Limb (tissue), 2 donors: ENCODE results near the gene ARPC4.
"Not testable (repeated sequence)": the region's sequence is repeated elsewhere in the genome, so short reads cannot be mapped to it uniquely, and the experiment has no call there.

Source experiments
- DNase-seq, 2 donors: peaks; one replicate each; pipeline ENCODE4 v3.0.0-alpha.2; 2016; ENCODE audit errors: extremely low spot score in 2 of 2

Gene ARPC4

DNA sequence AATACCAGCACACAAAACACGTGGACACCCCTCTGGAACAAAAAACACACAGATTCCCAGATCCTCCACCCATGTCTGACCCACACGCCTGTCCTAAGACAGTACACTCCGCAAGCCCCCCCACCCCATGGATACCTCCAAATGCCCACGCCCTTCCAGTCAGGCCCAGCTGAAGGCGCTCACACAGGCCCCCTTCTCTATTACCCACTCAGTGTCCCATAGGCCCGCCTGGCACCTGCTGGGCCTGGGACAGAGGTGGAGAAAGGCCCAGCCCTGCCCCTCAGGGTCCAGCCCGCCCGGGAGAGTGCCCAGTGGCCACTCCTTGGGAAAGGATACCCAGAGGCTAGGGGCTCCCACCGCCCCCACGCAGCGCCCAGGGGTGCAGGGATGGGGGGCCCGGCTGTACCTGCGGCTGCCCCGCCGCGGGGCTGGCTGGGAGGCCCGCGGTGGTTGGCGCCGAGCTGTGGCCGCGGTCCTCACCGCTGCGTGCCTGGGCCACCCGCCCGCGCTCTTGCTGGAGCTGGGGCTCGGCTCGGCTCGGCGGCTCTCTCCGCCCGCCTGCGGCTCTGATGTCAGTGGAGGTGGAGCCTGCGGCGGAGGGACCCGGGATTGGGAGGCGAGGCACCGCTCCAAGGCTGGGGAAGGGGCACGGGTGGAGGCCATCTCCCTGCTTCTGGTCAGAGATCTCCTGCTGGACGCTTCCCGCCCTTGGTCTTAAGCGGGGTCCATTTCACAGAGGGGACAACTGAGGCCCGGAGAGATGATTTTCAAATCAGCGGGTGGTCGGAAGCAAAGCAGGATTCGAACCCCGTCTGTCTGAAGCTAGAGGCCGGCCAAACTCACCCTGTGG, 23.2 kb upstream of the ARPC4 start, which contains the start of gene CAMK1:
Gene CAMK1 (minus strand): TSS at position 522 of the 850 bp plus-strand sequence. CDS start 2,198 bp downstream, outside the sequence.
- peak; percentile 70 to 87 for DNase-seq

DNA sequence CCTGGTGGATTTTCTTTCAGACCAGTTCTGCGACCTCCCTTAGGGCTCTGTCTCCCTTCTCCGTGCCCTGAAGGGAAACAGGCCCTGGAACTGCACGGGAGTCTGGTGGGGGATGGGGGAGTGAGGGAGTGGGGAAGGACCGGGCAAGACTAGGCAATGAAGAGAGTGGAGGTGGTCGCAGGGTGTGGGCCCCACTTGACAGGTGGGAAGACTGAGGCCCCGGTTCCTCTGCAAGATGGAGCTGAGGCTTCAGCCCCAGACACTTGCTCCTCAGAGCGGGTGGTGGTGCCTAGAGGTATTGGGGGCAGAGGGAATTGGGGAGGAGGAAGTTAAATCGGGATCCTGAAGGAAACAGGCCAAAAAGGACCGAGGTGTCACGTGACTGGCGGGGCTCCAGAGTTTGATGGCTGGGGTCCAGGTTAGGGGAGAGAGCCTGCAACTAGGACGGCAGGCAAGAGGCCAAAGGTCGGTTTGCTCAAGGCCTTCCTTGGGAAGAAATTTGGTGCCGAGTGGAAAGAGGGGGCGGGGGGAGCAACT, 22.5 kb upstream of the ARPC4 start:
- peak; percentile 46 to 77 for DNase-seq

DNA sequence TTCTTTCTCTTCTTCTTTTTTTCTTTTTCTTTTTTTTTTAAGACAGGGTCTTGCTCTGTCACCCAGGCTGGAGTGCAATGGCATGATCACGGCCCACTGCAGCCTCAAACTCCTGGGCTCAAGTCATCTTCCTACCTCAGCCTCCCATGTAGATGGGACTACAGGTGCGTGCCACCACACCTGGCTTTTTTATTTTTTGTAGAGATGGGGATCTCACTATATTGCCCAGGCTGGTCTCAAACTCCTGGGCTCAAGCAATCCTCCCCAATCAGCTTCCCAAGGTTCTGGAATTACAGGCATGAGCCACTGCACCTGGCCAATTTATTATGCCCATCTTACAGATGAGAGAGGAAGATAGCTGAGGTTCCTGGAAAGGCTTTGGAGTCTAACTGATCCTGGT, 21.9 kb upstream of the ARPC4 start:
- not testable (repeated sequence) for DNase-seq

DNA sequence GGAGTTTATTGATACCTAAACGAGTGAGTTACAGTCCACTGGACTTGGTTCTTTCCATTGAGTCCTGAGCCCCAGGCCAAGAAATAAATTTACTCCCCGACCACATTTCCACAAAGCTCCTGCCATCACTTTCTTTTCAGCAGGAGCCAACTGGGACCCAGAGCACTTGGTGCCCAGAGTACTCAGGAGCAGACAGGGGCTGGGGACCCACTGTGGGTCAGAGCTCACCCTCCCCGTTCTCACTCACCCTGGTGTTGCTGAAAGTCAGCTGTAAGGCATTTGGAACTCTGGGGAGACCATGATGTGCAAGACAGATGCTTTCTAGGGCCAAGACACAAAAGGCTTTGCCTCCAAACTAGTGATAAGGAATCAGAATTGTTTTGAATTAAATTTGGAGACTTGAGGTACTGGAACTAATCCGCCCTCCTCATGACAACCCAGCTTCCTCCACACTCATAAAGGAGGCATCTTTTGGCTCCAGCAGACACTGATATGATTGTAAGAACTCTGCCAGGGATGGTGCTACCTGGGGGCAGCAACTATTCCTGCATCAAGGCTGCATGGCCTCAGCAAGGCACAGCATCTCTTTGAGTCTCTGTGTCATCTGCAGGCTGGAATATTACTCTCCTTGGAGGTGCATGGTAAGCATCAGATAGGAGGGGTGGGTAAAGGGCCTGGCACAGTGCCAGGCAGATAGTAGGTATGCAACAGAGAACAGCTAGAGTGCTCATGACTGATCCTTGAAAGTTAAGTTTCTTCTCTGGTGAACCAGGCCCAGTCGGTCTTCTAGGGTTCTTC, 15.8 kb upstream of the ARPC4 start:
- DNase-seq, result no peak

DNA sequence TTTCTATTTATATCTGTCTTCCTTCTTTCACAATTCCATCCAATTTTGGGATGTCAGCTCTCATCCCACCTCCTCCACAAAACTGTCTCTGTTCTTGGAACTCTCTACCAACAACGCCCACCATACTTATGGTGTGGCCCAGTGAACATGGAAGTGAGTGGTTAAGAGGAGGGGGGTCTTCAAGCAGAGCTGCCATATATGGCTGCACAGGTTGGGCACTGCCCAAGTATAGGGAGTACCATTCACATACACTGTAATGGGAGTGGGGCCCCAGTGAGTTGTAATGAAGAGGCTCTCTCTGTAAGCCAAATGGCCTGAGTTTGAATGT, 15.2 kb upstream of the ARPC4 start:
- no peak for DNase-seq

DNA sequence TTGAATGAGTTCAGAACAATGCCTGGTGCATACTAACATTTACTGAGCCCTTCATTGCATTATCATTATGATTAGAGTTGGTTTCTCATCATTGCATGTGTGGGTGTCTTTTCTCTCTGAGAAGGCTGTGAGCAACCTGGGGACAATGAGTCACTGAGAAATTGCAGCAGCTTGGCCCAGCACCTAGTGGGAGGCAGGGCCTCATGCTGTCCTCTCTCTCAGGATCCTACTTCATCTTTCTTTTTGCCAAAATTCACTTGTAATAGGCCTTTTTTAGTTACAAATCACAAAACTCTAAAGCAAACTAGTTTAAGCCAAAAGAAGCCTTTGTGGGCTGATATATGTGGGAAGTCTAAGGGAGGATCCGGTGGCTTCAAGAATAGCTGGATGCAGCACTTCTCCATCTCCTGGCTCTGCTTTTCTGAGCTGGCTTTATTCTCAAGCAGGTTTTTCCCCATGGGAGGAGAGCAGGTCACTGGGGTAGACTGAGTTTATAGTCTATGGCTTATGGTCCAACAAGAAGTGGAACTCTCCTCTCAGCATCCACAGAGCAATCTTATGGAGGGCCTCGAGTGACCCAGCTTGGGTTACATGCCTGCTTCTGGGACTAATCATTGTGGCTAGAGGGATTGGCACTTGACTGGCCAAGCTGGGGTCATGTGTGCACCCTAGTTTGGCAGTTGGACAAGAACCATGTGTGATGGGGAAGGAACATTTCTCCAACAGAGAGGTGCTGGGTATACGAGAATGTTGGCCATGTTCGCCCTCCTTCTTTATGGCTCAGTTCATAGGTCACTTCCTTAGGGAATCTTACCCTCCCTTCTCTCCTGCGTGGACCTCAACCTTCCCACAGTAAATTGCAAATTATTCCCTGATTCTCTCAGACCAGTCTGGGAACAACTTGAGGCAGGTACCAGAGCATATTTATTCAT, 14.5 kb upstream of the ARPC4 start:
- no peak for DNase-seq

DNA sequence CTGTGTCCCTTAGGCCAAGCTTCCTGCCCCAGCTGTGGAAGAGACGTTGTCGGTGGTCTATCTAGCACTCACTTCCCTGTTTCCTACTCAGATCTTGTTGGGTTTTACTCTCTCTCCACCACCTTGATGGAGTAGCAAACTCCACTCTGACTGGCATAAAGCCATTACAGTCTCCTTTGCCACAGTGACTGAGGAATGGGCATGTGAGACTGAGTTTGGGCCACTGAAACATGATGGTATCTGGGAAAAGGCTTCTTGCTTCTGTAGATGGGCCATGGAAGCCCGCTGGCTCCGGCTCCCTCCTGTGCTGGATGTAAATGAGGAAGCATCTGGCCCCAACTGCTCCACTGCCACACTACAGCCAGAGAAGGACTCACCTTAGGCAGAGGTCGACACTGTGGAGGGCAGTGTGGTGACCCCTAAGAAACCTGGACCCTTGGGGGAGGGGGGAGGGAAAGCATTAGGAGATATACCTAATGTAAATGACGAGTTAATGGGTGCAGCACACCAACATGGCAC, 13.7 kb upstream of the ARPC4 start:
- DNase-seq, result no peak

DNA sequence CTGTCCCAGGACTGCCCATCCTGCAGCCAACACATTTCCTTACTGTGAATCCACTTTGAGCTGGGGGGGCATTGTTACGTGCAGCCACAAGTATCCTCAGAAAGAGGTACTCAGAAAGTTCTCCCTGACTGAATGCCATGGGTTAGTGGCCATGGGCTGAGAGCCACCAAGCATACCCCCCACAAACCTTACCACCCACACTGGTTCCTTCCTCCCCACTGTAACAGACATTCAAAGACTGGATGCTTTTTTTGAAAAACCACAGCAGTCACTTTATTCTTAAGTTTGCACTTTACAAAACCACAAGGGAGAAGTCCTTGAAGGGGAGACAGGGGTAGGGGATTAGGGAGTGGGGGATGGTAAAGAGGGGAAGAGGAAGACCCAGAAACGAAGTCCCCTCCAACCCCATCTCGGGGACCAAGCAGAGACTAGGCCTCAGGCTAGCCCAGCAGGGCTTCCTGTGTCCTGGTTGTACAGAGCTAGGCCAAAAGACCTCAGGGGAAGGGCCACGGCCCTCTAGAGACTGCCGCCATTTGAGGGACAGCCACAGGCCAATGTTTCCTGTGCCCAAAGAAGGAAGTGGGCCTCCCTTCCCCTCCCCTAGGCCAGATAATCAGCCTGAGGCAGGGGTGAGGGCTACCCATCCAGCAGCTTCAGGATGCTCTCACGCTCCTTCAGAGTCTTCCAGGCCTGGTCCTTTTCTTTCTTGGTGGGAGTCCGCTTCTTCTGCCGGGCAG, 13.0 kb upstream of the ARPC4 start:
- no peak for DNase-seq

DNA sequence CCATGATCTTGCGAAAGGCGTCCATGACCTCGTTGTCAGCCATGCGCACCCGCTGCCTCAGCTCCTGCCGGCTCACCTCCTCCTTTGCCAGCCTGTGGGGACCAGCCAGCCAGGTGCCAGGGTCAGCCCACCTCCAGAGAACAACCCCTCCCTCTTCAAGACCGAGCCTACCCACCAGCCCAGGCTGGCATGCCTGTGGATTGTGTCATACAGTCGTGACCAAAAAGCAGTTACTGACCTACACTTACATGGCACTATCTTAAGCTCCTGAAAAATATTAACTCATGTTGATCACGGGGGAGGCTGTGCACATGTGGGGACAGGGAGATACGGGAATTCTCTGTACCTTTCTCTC, 12.4 kb upstream of the ARPC4 start:
- no peak for DNase-seq

DNA sequence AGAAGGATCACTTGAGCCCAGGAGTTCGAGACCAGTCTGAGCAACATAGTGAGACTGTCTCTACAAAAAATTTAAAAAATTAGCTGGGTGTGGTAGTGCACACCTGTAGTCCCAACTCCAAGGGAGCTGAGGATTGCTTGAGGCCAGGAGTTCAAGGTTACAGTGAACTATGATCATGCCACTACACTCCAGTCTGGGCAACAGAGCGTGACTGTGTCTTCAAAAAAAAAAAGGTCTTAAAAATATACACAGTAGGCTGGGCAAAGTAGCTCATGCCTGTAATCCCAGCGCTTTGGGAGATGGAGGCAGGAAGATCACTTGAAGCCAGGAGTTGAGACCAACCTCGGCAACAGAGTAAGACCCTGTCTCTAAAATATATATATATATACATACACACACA, 12.0 kb upstream of the ARPC4 start:
- DNase-seq, result no peak

DNA sequence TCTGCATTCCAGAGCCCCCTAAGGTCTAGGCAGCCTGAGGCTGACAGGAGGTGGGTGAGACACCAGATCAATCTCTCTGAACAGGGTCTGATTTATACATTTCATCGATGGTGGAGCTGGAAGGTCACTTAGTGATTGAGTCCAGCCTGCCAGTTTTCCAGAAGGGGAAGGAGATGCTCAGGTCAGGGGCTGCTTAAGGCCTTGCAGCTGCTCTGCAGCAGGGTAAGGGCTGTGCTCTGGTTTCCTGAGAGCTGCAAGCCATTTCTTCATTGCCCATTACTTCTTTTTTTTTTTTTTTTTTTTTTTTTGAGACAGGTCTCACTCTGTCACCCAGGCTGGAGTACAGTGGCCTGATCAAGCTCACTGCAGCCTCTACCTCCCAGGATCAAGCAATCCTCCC, 11.3 kb upstream of the ARPC4 start:
- no peak for DNase-seq

DNA sequence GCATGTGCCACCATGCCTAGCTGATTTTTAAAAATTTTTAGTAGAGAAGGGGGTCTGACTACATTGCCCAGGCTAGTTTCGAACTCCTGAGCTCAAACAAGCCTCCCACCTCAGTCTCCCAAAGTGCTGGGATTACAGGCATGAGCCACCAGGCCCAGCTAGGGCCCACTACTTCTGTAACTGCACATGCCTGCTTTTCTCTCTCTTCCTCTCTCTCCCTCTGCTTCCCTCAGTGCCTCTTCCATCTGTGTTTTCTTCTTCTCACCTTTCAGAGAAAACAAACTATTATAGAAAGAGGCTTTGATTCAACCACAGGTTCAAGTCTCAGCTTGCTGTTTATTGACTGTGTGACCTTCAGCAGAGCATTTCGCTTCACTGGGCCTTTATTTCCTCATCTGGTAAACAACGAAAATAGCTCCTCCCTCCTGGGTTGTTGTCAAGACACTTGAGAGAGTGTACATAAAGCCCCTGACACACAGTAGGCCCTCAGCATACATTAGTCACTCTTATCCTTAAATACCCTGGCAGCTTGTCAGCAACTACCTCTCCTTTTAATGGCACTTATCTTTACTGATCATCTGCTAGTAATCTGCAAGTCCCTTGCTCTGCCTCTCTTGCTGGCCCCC, 10.8 kb upstream of the ARPC4 start:
- DNase-seq, result no peak

DNA sequence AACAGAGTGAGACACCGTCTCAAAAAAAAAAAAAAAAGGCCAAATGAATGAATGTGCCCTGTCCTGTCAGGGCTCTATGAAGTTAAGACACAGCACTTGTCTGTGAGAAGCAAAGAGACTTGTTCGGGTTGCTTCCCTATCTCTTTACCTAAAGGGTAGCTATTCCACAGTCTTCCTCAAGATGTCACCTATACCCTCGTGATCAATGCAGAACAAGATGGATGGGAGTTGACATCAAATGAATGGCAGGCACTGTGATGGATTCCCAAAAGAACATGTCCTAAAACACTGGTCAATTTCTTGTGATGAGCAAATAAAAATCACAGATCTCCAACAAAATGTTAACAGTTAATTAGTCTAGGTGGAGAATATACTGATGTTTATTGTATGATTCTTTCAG, 10.1 kb upstream of the ARPC4 start:
- no peak for DNase-seq

DNA sequence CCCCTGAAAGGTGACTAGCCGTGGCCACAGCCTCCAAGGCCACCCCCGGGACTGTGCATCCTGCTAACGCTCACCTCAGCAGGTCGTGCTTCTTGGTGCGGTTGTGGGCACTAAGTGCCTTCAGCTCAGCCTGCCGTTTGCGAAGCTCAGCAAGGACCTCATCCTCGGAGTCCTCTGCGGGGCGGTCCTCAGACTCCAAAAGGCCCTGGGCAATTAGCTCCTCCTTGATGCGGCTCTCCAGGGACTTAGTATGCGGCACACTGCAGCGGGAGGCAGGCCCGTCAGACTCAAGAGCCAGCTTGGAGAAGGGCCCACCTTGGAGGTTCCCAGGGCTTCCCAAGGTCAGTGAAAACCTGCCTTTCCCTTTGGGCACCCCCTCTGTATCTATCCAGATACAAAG, 8.9 kb upstream of the ARPC4 start:
- DNase-seq, result no peak

DNA sequence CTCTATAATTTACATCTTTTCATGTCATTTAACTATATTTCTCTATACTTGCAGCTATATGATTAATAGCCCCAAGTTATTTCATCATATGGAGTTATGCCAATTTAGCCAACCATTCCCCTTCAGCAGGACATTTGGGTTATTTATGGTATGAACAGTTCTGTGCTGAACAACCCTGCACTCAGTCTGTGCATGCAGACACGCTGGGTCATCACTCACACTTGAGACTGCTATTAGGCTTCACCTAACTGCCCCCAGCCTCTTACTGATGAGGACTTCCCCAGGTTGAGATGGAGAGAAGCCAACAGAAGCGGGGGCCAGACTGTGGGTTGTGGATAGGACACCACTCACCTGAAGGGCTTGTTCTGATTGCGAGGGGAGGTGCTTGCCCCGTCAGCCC, 7.9 kb upstream of the ARPC4 start:
- no peak for DNase-seq

DNA sequence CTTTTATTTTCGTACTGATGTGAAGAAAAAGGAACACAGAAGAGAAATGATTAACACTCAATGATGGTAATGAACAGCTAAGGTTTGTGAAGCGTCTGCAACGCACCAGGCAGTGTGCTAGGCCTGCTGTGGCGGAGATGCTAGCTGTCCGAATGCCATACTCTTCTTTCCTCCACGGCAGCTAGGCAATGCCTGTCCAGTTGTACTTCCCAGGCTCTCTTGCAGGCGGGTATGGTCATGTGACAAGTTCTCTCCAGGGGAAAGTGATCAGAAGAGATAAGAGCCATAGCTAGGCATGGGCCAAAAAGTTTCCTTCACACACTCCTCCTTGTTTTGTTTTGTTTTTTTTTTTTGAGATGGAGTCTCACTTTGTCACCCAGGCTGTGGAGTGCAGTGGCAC, 7.3 kb upstream of the ARPC4 start:
- no peak for DNase-seq

DNA sequence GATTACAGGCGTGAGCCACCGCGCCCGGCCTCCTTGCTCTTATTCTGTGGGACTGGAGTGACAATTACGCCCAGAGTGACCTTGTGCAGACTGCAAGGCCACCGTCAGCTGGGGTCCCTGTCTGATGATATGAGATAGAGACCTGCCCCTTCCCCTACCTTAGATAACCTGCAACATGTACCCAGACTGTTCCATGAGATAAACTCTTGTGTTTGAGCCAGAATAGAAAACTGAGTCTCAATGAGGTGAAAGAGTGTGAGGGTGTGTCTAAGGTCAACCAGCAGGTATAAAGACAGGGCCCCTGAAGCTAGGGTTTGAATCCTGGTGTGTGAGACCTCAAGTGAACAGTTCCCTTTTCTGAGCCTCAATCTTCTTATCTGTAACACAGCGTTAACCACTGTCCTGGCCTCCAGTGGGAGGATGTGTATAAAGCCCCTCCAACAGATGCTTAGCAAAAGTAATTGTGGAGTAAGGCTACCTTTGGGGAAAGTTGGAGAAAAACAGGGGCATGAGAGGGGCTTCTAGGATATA, 6.6 kb upstream of the ARPC4 start:
- no peak for DNase-seq

DNA sequence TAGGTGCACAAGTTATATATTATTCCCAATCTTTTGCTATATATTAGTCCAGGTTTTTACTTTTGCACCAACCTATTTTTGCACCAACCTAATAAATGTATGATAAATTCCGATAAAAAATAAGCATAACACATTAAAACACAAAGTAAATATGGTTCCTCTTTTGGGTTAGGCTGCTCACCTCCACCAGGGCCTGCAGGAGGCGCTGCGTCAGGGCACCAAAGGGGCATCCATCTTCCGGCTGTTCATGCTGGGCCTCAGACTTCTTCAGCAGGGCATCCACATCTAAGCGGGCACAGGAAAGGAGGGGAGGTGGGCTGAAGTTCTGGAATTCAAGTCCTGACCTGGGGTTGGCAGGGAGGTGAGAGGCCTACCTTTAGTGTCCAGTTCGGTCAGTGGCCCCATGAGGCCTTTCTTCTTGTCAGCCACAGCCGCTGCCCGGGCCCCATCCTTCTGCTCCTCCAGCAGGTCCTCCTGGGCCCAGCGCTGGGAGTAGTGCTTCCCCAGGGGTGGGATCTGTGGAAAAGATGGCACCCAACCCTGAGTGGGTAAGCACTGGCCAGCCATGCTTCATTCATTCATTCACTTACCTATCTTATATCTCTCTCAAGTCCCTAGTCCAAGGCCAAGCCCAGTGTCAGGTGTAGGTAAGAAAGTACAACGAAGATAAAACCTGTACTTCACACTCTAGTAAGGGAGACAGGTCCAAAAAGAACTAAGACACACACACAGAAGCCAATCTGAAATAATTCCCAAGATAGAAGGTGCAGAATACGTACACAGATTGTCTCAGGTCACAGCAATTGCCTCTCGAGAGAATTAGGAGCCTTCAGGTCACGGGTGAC, 5.8 kb upstream of the ARPC4 start:
- no peak for DNase-seq

DNA sequence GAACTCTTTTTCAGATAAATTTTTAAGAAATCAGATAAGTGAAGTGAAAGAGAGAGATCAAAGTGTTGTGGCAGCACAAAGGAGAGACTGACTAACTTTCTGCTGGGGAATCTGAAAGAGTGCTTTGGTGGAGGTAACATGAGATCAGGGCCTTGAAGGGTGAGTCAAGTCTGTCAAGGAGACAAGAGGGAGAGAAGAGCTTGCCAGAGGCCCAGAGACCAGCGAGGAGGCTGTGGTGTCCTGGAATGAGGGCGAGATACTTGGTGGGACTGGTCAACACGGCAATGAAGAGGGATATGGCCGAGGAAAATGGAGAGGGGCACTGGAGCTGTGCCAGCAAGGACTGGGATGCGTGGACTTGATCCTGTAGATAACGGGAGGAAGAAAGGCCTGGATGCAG, 5.2 kb upstream of the ARPC4 start:
- DNase-seq, result no peak
